Left lung (tissue), 10 donors: ENCODE measurements around the gene EED. TPM values are rescaled to one million over a fixed set of nuclear protein-coding genes. Genes with fewer than 3 reads are reported as not detected.

Source experiments
- ATAC-seq: fragments of 200-7000 bp; cut with Tn5 transposase; one replicate; pipeline ENCODE4 v1.9.1; 2020; ENCODE audit warnings: moderate library complexity
- DNase-seq, 4 donors: peaks; one replicate each; pipeline ENCODE4 v3.0.0-alpha.2; 2013 to 2020
- H3K27ac ChIP-seq, 2 donors: fragments of 200-600 bp; sonication (generic) in 1 of 2; one replicate each; pipeline versions ENCODE4 v1.5.0 to v1.8.0; 2020 to 2021
- H3K27me3 ChIP-seq, 2 donors: fragments of 200-600 bp; sonication (generic) in 1 of 2; one replicate each; pipeline versions ENCODE4 v1.5.0 to v1.8.0; 2020 to 2021
- H3K36me3 ChIP-seq, 2 donors: fragments of 200-600 bp; sonication (generic) in 1 of 2; one replicate each; pipeline versions ENCODE4 v1.5.0 to v1.8.0; 2020 to 2021
- H3K4me1 ChIP-seq, 2 donors: fragments of 200-600 bp; one replicate each; pipeline ENCODE4 v1.8.0; 2021
- H3K4me3 ChIP-seq, 2 donors: fragments of 200-600 bp; sonication (generic) in 1 of 2; one replicate each; pipeline versions ENCODE4 v1.5.0 to v1.8.0; 2020 to 2021; ENCODE audit warnings: mild to moderate bottlenecking in 1 of 2
- H3K9me3 ChIP-seq, 2 donors: fragments of 200-600 bp; sonication (generic) in 1 of 2; one replicate each; pipeline versions ENCODE4 v1.5.0 to v1.8.0; 2020 to 2021
- CTCF ChIP-seq, 2 donors: fragments of 200-600 bp; sonication (generic) in 1 of 2; IDR thresholded peaks; one replicate each; pipeline versions ENCODE4 v1.5.0 to v1.8.0; 2021; ENCODE audit warnings: antibody characterized with exemption in 2 of 2
- intact Hi-C, 2 donors: fragments of 100-400 bp; cut with DNase I; formaldehyde crosslinking; loops; one replicate each; pipeline versions ENCODE4 v1.11.2 to v1.14.2; 2022
- polyA plus RNA-seq, 6 donors: library from polyadenylated mRNA; unstranded; fragments of 120-200 nt; gene quantifications; one replicate each; pipeline ENCODE4 v1.2.1, GENCODE V29; 2013; ENCODE audit not compliant: insufficient read length in 6 of 6
- total RNA-seq, 2 donors: library from RNA; stranded (reverse); fragmentation: NEBNext Ultra II Directional; extraction: Animal tissue kit (Norgen Biotek cat#: 25700); gene quantifications; one replicate each; pipeline ENCODE4 v1.2.1, GENCODE V29; 2021
- donor health status: DM: no; HTN: yes; CAD: no.
- donor health status: DM: no; HTN: no; CAD: no.

EED gene
- total and polyA plus RNA-seq, 8 donors, result 20.3 to 48.2 (median 37.7) TPM

- DNase-seq (no peak), ATAC-seq (peak; percentile 62)
- Histone ChIP-seq H3K27ac (no peak overlapping the region), H3K4me3 (no peak overlapping the region), H3K4me1 (peaks cover 4% of the 10 kb centered on the region in 2 donors), H3K9me3 (no peaks in the 10 kb centered on the region), H3K27me3 (no peaks in the 10 kb centered on the region), H3K36me3 (peaks cover 0 to 41% of the 10 kb centered on the region in 2 donors)
- intact Hi-C loops, result no loop called here
- no peak for TF ChIP-seq CTCF (IDR thresholded peaks at IDR 0.05)
These were observed 31.2 kb downstream of the EED start for GRCh38 chr11:86275493-86276370.

- Histone ChIP-seq H3K27me3 (no peaks in the 10 kb centered on the region), H3K4me1 (peaks cover 4% of the 10 kb centered on the region in 2 donors), H3K27ac (no peak overlapping the region), H3K9me3 (no peaks in the 10 kb centered on the region), H3K4me3 (no peak overlapping the region), H3K36me3 (peaks cover 0 to 41% of the 10 kb centered on the region in 2 donors)
- DNase-seq (no peak), ATAC-seq (no peak)
- no peak for TF ChIP-seq CTCF (IDR thresholded peaks at IDR 0.05)
- intact Hi-C loops, result no loop called here
These were observed 33.2 kb downstream of the EED start for GRCh38 chr11:86277741-86278140.

GRCh38 chr11:86278226-86278625, 33.7 kb downstream of the EED start:
- Histone ChIP-seq H3K9me3 (no peaks in the 10 kb centered on the region), H3K4me3 (no peak overlapping the region), H3K4me1 (peaks cover 4% of the 10 kb centered on the region in 2 donors), H3K36me3 (peaks cover 0 to 37% of the 10 kb centered on the region in 2 donors), H3K27me3 (no peaks in the 10 kb centered on the region), H3K27ac (no peak overlapping the region)
- no peak for ATAC-seq
- no peak for TF ChIP-seq CTCF (IDR thresholded peaks at IDR 0.05)
- intact Hi-C loops, result no loop called here
- DNase-seq, result no peak

- peaks cover 0 to 47% of the 10 kb centered on the region in 2 donors for H3K36me3 ChIP-seq
- no peak overlapping the region for H3K4me3 ChIP-seq
- H3K27ac ChIP-seq, result no peak overlapping the region
- intact Hi-C loops, result no loop called here
- H3K4me1 ChIP-seq, result peaks cover 4% of the 10 kb centered on the region in 2 donors
- DNase-seq, result no peak
- H3K27me3 ChIP-seq, result no peaks in the 10 kb centered on the region
- H3K9me3 ChIP-seq, result no peaks in the 10 kb centered on the region
- no peak for ATAC-seq
- no peak for TF ChIP-seq CTCF (IDR thresholded peaks at IDR 0.05)
These were observed 35.2 kb downstream of the EED start for GRCh38 chr11:86279747-86280146.

GRCh38 chr11:86287468-86287796, 42.9 kb downstream of the EED start:
- no peak overlapping the region for H3K4me3 ChIP-seq
- DNase-seq, result no peak
- no peaks in the 10 kb centered on the region for H3K4me1 ChIP-seq
- H3K27ac ChIP-seq, result no peak overlapping the region
- intact Hi-C loops, result no loop called here
- H3K9me3 ChIP-seq, result no peaks in the 10 kb centered on the region
- H3K36me3 ChIP-seq, result peaks cover 0 to 16% of the 10 kb centered on the region in 2 donors
- no peak for ATAC-seq
- H3K27me3 ChIP-seq, result no peaks in the 10 kb centered on the region
- TF ChIP-seq CTCF (IDR thresholded peaks at IDR 0.05), result no peak
